ENCODE measurements around the gene TEX44.

The TEX44 gene

GRCh38 chr2:231611273-231612108, 18.8 kb downstream of the TEX44 start:
- no peak for TF ChIP-seq CTCF (IDR thresholded peaks at IDR 0.05; ENCODE audit: borderline replicate concordance, insufficient read depth, low read depth, low read length)
- H3K4me3 ChIP-seq (ENCODE audit: low read depth, low read length): no peak overlapping the region

- H3K4me3 ChIP-seq (ENCODE audit: low read depth, low read length): no peak overlapping the region
- no peak for TF ChIP-seq CTCF (IDR thresholded peaks at IDR 0.05; ENCODE audit: borderline replicate concordance, insufficient read depth, low read depth, low read length)
Measured at GRCh38 chr2:231612109-231612455, 19.4 kb downstream of the TEX44 start.

GRCh38 chr2:231612456-231613330, 20.0 kb downstream of the TEX44 start:
- peak; percentile 91 for TF ChIP-seq CTCF (IDR thresholded peaks at IDR 0.05; ENCODE audit: borderline replicate concordance, insufficient read depth, low read depth, low read length)
- H3K4me3 ChIP-seq (ENCODE audit: low read depth, low read length): peak overlapping the region; percentile 36

GRCh38 chr2:231613331-231613662, 20.6 kb downstream of the TEX44 start:
- H3K4me3 ChIP-seq (ENCODE audit: low read depth, low read length): peak overlapping the region; percentile 36
- TF ChIP-seq CTCF (IDR thresholded peaks at IDR 0.05; ENCODE audit: borderline replicate concordance, insufficient read depth, low read depth, low read length): no peak

- H3K4me3 ChIP-seq (ENCODE audit: low read depth, low read length): peak overlapping the region; percentile 72
- peak; percentile 23; the same call in 1 of the 2 replicates for TF ChIP-seq CTCF (IDR thresholded peaks at IDR 0.05; ENCODE audit: borderline replicate concordance, insufficient read depth, low read depth, low read length)
Measured at GRCh38 chr2:231613663-231614558, 21.2 kb downstream of the TEX44 start.

GRCh38 chr2:231614559-231615057, 21.9 kb downstream of the TEX44 start:
- no peak for TF ChIP-seq CTCF (IDR thresholded peaks at IDR 0.05; ENCODE audit: borderline replicate concordance, insufficient read depth, low read depth, low read length)
- H3K4me3 ChIP-seq (ENCODE audit: low read depth, low read length): peak overlapping the region; percentile 72

Data from GM12875 (cell line).